ENCODE data around the gene RBM22. TPM values are rescaled to one million over a fixed set of nuclear protein-coding genes. Genes with fewer than 3 reads are reported as not detected.

The RBM22 gene
- polyA plus RNA-seq, 1 of the 3 experiments (the other 2 are of a cell fraction): 30.7 TPM

- Histone ChIP-seq H3K9me2 (no peaks in the 10 kb centered on the region), H3K9ac (peak overlapping the region; percentile 29; the same call in 1 of the 2 replicates), H3K79me2 (ENCODE audit: insufficient read depth) (no peaks in the 10 kb centered on the region), H3K27ac (ENCODE audit: low read depth in 2 of 2, low read length in 1 of 2) (peak overlapping the region; percentile 8 to 80; a peak in 3 of 4 replicates), H2AFZ (ENCODE audit: low read depth) (peak overlapping the region; percentile 87; the same call in 1 of the 2 replicates), H3F3A (replicated peaks; ENCODE audit: insufficient read depth) (peaks cover 16% of the 10 kb centered on the region), H3K27me3 (ENCODE audit: insufficient read depth) (no peaks in the 10 kb centered on the region), H3K9me3 (no peaks in the 10 kb centered on the region), H3K36me3 (replicated peaks in 1 of 2; ENCODE audit: control insufficient read depth in 1 of 2, insufficient read depth in 2 of 2, low read length in 1 of 2) (no peaks in the 10 kb centered on the region), H3K4me1 (ENCODE audit: control insufficient read depth in 1 of 2, insufficient read depth in 2 of 2, low read depth in 1 of 2, low read length in 1 of 2) (peaks cover 13 to 23% of the 10 kb centered on the region in 2 experiments; a peak in 2 of 4 replicates), H3K4me2 (peak overlapping the region; percentile 55), H3K4me3 (ENCODE audit: low read depth in 2 of 2, low read length in 1 of 2) (no peak overlapping the region), H4K20me1 (ENCODE audit: insufficient read depth) (no peaks in the 10 kb centered on the region)
- TF ChIP-seq FOXM1 (IDR thresholded peaks at IDR 0.05; ENCODE audit: low read depth) (no peak), CTCF (IDR thresholded peaks at IDR 0.05) (peak; percentile 21)
- CTCF ChIA-PET: interaction anchor here (1.9 to 4.3 kb wide), 2 partner anchors 26 to 114 kb away, joined by 8 to 32 read pairs; partner anchors contain the start of gene RBM22
- DNase-seq: no peak
- WGBS (ENCODE audit: low lambda C conversion rate): 95% methylated on average over 4 of the region's 4 CpGs
- POLR2A ChIA-PET: no interaction called here
Observed at GRCh38 chr5:150674341-150674821, 26.5 kb downstream of the RBM22 start.

GRCh38 chr5:150672884-150673275 is 28.0 kb downstream of the RBM22 start:
- H2AFZ ChIP-seq (ENCODE audit: low read depth): peak overlapping the region; percentile 57; the same call in 1 of the 2 replicates
- H4K20me1 ChIP-seq (ENCODE audit: insufficient read depth): no peaks in the 10 kb centered on the region
- H3K36me3 ChIP-seq (replicated peaks in 1 of 2; ENCODE audit: control insufficient read depth in 1 of 2, insufficient read depth in 2 of 2, low read length in 1 of 2): no peaks in the 10 kb centered on the region
- no peaks in the 10 kb centered on the region for H3K9me2 ChIP-seq
- no peaks in the 10 kb centered on the region for H3K79me2 ChIP-seq (ENCODE audit: insufficient read depth)
- 0 out of 2 replicates have a peak overlapping the region, but pooled peaks have one; percentile 30 for H3K4me2 ChIP-seq
- CTCF ChIA-PET: interaction anchor here (0.8 to 4.3 kb wide), 10 partner anchors 10 to 237 kb away, joined by 3 to 32 read pairs (median 4); partner anchors contain the start of gene RBM22
- H3K9ac ChIP-seq: no peak overlapping the region
- peak overlapping the region in 1 of 2 experiments; percentile 49; a peak in 2 of 4 replicates for H3K4me3 ChIP-seq (ENCODE audit: low read depth in 2 of 2, low read length in 1 of 2)
- H3K27ac ChIP-seq (ENCODE audit: low read depth in 2 of 2, low read length in 1 of 2): no peak overlapping the region
- WGBS (ENCODE audit: low lambda C conversion rate): 88% methylated on average over 7 of the region's 7 CpGs
- POLR2A ChIA-PET: interaction anchor here (0.6 to 1.0 kb wide), 3 partner anchors 27 to 106 kb away, joined by 3 to 4 read pairs (median 3); partner anchors contain the start of genes RBM22 and SMIM3
- no peak for DNase-seq
- peaks cover 13 to 23% of the 10 kb centered on the region in 2 experiments; a peak in 2 of 4 replicates for H3K4me1 ChIP-seq (ENCODE audit: control insufficient read depth in 1 of 2, insufficient read depth in 2 of 2, low read depth in 1 of 2, low read length in 1 of 2)
- TF ChIP-seq JUND (IDR thresholded peaks at IDR 0.05) (no peak), GATA2 (CRISPR knock-in tag; IDR thresholded peaks at IDR 0.05) (no peak), EZH2phosphoT487 (IDR thresholded peaks at IDR 0.05; ENCODE audit: borderline replicate concordance, low read depth) (no peak), YY1 (IDR thresholded peaks at IDR 0.05; ENCODE audit: low read depth) (no peak), FOSL2 (IDR thresholded peaks at IDR 0.05; ENCODE audit: borderline replicate concordance, low read depth) (no peak), TAF1 (IDR thresholded peaks at IDR 0.05; ENCODE audit: borderline replicate concordance, low read depth, low read length) (no peak), NRF1 (IDR thresholded peaks at IDR 0.05; ENCODE audit: low read depth, low read length) (no peak), ELF1 (IDR thresholded peaks at IDR 0.05) (no peak)
- H3K9me3 ChIP-seq: no peaks in the 10 kb centered on the region
- H3F3A ChIP-seq (replicated peaks; ENCODE audit: insufficient read depth): peaks cover 16% of the 10 kb centered on the region
- no peaks in the 10 kb centered on the region for H3K27me3 ChIP-seq (ENCODE audit: insufficient read depth)

Measured in SK-N-SH (cell line).